ENCODE data around the gene SH3D21. TPM values are rescaled to one million over a fixed set of nuclear protein-coding genes. Genes with fewer than 3 reads are reported as not detected.

SH3D21 gene
- total and polyA plus RNA-seq, 2 donors (not counting 1 experiment from before 2014, with no cell fraction given), result 0.49 to 1.8 TPM

GRCh38 chr1:36303244-36303643 lies 2.9 kb upstream of the SH3D21 start:
- H3K36me3 ChIP-seq (replicated peaks in 1 of 2; ENCODE audit: control extremely low read depth in 1 of 2, control insufficient read depth in 1 of 2, extremely low read depth in 1 of 2, insufficient read depth in 2 of 2, low read length in 1 of 2), result peaks cover 4 to 59% of the 10 kb centered on the region in 2 experiments

More at GRCh38 chr1:36303244-36303643, 2.9 kb upstream of the SH3D21 start:
- TF ChIP-seq EZH2 (IDR thresholded peaks at IDR 0.05; ENCODE audit: borderline replicate concordance, insufficient read depth, low read depth, low read length, poor library complexity, severe bottlenecking) (no peak), CTCF (IDR thresholded peaks at IDR 0.05) (no peak)
- Histone ChIP-seq H3K9me3 (ENCODE audit: control extremely low read depth in 1 of 3, control insufficient read depth in 2 of 3, insufficient read depth in 1 of 3, low read length in 2 of 3) (no peaks in the 10 kb centered on the region), H2AFZ (ENCODE audit: insufficient read depth, low read depth, low read length, poor library complexity, severe bottlenecking) (no peak overlapping the region), H3K27ac (ENCODE audit: low read length in 2 of 2) (no peak overlapping the region), H3K79me2 (ENCODE audit: control insufficient read depth, insufficient read depth, low read length) (no peaks in the 10 kb centered on the region), H3K9ac (ENCODE audit: low read length) (no peak overlapping the region), H3K4me1 (ENCODE audit: control insufficient read depth in 2 of 2, insufficient read depth in 2 of 2, low read length in 2 of 2) (peaks cover 10 to 33% of the 10 kb centered on the region in 2 donors), H3K4me3 (ENCODE audit: control extremely low read depth in 1 of 5, extremely low read depth in 1 of 5, insufficient read depth in 1 of 5, low read depth in 2 of 5, low read length in 4 of 5) (no peak overlapping the region), H3K4me2 (replicated peaks; ENCODE audit: low read depth, low read length, poor library complexity, severe bottlenecking) (no peak overlapping the region), H4K20me1 (ENCODE audit: control insufficient read depth, insufficient read depth, low read length, poor library complexity, severe bottlenecking) (peaks cover 20% of the 10 kb centered on the region), H3K27me3 (replicated peaks in 1 of 4; ENCODE audit: control extremely low read depth in 1 of 4, control insufficient read depth in 3 of 4, insufficient read depth in 4 of 4, low read length in 3 of 4) (no peaks in the 10 kb centered on the region)
- Mint-ChIP-seq H3K9me3 (ENCODE audit: insufficient read depth) (no peaks in the 10 kb centered on the region), H3K27me3 (no peaks in the 10 kb centered on the region), H3K4me3 (peak overlapping the region; percentile 29), H3K4me1 (peaks cover 34% of the 10 kb centered on the region), H3K27ac (peak overlapping the region; percentile 63)
- CTCF ChIA-PET, result interaction anchor here (0.9 to 1.5 kb wide), 2 partner anchors 12 to 18 kb away, joined by 3 read pairs; no protein-coding TSS in a partner anchor
- no CpG with 5 or more reads among the region's 5 CpGs for WGBS (ENCODE audit: insufficient coverage)
- ATAC-seq (ENCODE audit: low read depth), result no peak
- POLR2A ChIA-PET, result no interaction called here
- intact Hi-C loops (cut with micrococcal nuclease), result no loop called here
- DNase-seq, result no peak

Data from B cell (primary cell).